ENCODE results near the gene SOX2. TPM values are rescaled to one million over a fixed set of nuclear protein-coding genes. Genes with fewer than 3 reads are reported as not detected.

The SOX2 gene
- total RNA-seq = under 1 TPM in 2 of 4 donors, not detected in 2; 0.57 to 0.67 TPM

- TF ChIP-seq POLR2A (IDR thresholded peaks at IDR 0.05) = no peak
- no peak for TF ChIP-seq CTCF (IDR thresholded peaks at IDR 0.05)
- Histone ChIP-seq H3K36me3 (no peaks in the 10 kb centered on the region), H3K4me3 (peak within 1 kb of the TSS; percentile 7 to 37 (median 22)), H3K27me3 (peaks cover 0 to 59% of the 10 kb centered on the region in 2 donors), H3K27ac (no peak within 1 kb of the TSS), H3K9me3 (no peaks in the 10 kb centered on the region), H3K4me1 (peaks cover 0 to 34% (median 5%) of the 10 kb centered on the region in 4 donors)
- peak in 1 of 3 donors; percentile 59 for DNase-seq
Measured at GRCh38 chr3:181711325-181712135, at the start of gene SOX2. SOX2 (plus strand) TSS chr3:181711925; CDS start chr3:181712361, 436 bp downstream.

- Histone ChIP-seq H3K27ac (no peak overlapping the region), H3K36me3 (no peaks in the 10 kb centered on the region), H3K4me1 (no peaks in the 10 kb centered on the region), H3K27me3 (no peaks in the 10 kb centered on the region), H3K9me3 (no peaks in the 10 kb centered on the region), H3K4me3 (no peak overlapping the region)
- DNase-seq = no peak
- TF ChIP-seq CTCF (IDR thresholded peaks at IDR 0.05) = no peak
- no peak for TF ChIP-seq POLR2A (IDR thresholded peaks at IDR 0.05)
Measured at GRCh38 chr3:181683563-181683962, 28.2 kb upstream of the SOX2 start.

GRCh38 chr3:181687190-181687589 lies 24.5 kb upstream of the SOX2 start:
- no peaks in the 10 kb centered on the region for H3K4me1 ChIP-seq
- no peak overlapping the region for H3K27ac ChIP-seq
- DNase-seq = no peak
- H3K9me3 ChIP-seq = no peaks in the 10 kb centered on the region
- no peak for TF ChIP-seq POLR2A (IDR thresholded peaks at IDR 0.05)
- no peak for TF ChIP-seq CTCF (IDR thresholded peaks at IDR 0.05)
- H3K4me3 ChIP-seq = no peak overlapping the region
- no peaks in the 10 kb centered on the region for H3K27me3 ChIP-seq
- no peaks in the 10 kb centered on the region for H3K36me3 ChIP-seq

- DNase-seq = no peak
- no peaks in the 10 kb centered on the region for H3K27me3 ChIP-seq
- H3K4me3 ChIP-seq = no peak overlapping the region
- no peaks in the 10 kb centered on the region for H3K9me3 ChIP-seq
- no peaks in the 10 kb centered on the region for H3K36me3 ChIP-seq
- no peak for TF ChIP-seq CTCF (IDR thresholded peaks at IDR 0.05)
- H3K4me1 ChIP-seq = no peaks in the 10 kb centered on the region
- H3K27ac ChIP-seq = no peak overlapping the region
Measured at GRCh38 chr3:181687731-181688130, 24.0 kb upstream of the SOX2 start.

DNA sequence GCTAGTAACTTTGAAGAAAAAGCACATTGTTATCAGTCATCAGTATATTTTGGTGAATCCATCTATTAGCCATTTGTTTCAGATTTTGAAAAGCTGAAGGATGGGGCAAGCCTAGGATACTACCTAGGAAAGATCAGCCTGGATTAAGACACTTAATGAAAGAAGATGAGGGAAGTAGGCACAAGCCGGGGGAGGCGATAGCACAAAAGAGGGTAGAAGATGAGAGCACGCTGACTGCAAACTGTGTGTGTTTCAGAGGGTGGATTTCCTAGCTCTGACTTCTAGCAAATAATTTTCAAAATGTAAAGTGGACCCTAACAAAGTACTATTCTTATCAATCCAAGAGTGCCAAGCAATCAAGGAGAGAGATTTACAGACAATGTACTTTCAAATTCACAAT lies 22.2 kb upstream of the SOX2 start:
- H3K4me3 ChIP-seq = no peak overlapping the region
- DNase-seq = no peak
- H3K36me3 ChIP-seq = no peaks in the 10 kb centered on the region
- H3K27me3 ChIP-seq = no peaks in the 10 kb centered on the region
- no peak for TF ChIP-seq CTCF (IDR thresholded peaks at IDR 0.05)
- H3K4me1 ChIP-seq = no peaks in the 10 kb centered on the region
- H3K9me3 ChIP-seq = no peaks in the 10 kb centered on the region
- H3K27ac ChIP-seq = no peak overlapping the region
